Esophagus muscularis mucosa (tissue), 3 donors: ENCODE results near the gene SPTBN1.

Source experiments
- CTCF ChIP-seq, 3 experiments: fragments of 200-600 bp in 2 of 3; fragments of 450-650 bp in 1 of 3; sonication (generic) in 2 of 3; IDR thresholded peaks; one replicate each; pipeline ENCODE4 v1.5.1; 2017 to 2019; ENCODE audit warnings: antibody characterized with exemption in 3 of 3, mild to moderate bottlenecking in 2 of 3, moderate library complexity in 1 of 3
- POLR2AphosphoS5 ChIP-seq, 2 donors: sonication (generic); formaldehyde crosslinking; IDR thresholded peaks; one replicate each; pipeline ENCODE4 v1.6.1; 2017; ENCODE audit warnings: antibody characterized with exemption in 2 of 2

GRCh38 chr2:54438271-54438670 is 17.9 kb upstream of the SPTBN1 start:
- no peak for TF ChIP-seq POLR2AphosphoS5 (IDR thresholded peaks at IDR 0.05)
- TF ChIP-seq CTCF (IDR thresholded peaks at IDR 0.05) = no peak
